ENCODE measurements around the gene MSX2.

MSX2 gene

GRCh38 chr5:174737330-174737729, 12.9 kb downstream of the MSX2 start:
- POLR2A ChIA-PET: no interaction called here
- CTCF ChIA-PET: no interaction called here
- TF ChIP-seq CTCF (IDR thresholded peaks at IDR 0.05; ENCODE audit: control extremely low read depth, extremely low read depth, low read depth, missing control alignments): no peak
- DNase-seq (ENCODE audit: extremely low spot score): no peak

GRCh38 chr5:174741352-174741751, 17.0 kb downstream of the MSX2 start:
- no peak for DNase-seq (ENCODE audit: extremely low spot score)
- TF ChIP-seq CTCF (IDR thresholded peaks at IDR 0.05; ENCODE audit: control extremely low read depth, extremely low read depth, low read depth, missing control alignments): no peak
- CTCF ChIA-PET: no interaction called here
- POLR2A ChIA-PET: no interaction called here

- no peak for DNase-seq (ENCODE audit: extremely low spot score)
- no peak for TF ChIP-seq CTCF (IDR thresholded peaks at IDR 0.05; ENCODE audit: control extremely low read depth, extremely low read depth, low read depth, missing control alignments)
- CTCF ChIA-PET: no interaction called here
- POLR2A ChIA-PET: no interaction called here
Measured at GRCh38 chr5:174744896-174745295, 20.5 kb downstream of the MSX2 start.

- POLR2A ChIA-PET: no interaction called here
- no peak for TF ChIP-seq CTCF (IDR thresholded peaks at IDR 0.05; ENCODE audit: control extremely low read depth, extremely low read depth, low read depth, missing control alignments)
- CTCF ChIA-PET: no interaction called here
- no peak for DNase-seq (ENCODE audit: extremely low spot score)
Measured at GRCh38 chr5:174745590-174746103, 21.3 kb downstream of the MSX2 start.

- no peak for TF ChIP-seq CTCF (IDR thresholded peaks at IDR 0.05; ENCODE audit: control extremely low read depth, extremely low read depth, low read depth, missing control alignments)
- CTCF ChIA-PET: no interaction called here
- POLR2A ChIA-PET: no interaction called here
- no peak for DNase-seq (ENCODE audit: extremely low spot score)
Measured at GRCh38 chr5:174750711-174751110, 26.3 kb downstream of the MSX2 start.

GRCh38 chr5:174751154-174752000, 27.0 kb downstream of the MSX2 start:
- ChIA-PET CTCF (no interaction called here), POLR2A (no interaction called here)
- DNase-seq (ENCODE audit: extremely low spot score): no peak
- TF ChIP-seq CTCF (IDR thresholded peaks at IDR 0.05; ENCODE audit: control extremely low read depth, extremely low read depth, low read depth, missing control alignments): no peak
